Subcutaneous abdominal adipose tissue (tissue), 5 donors: ENCODE measurements around the gene PIK3AP1.

ENCODE experiments used
- H3K27ac ChIP-seq: one replicate; pipeline ENCODE4 v1.7.0; 2013; ENCODE audit warnings: low read depth, mild to moderate bottlenecking, inconsistent platforms, low read length, moderate library complexity
- H3K27me3 ChIP-seq, 5 donors: one replicate each; pipeline ENCODE4 v1.7.0; 2013; ENCODE audit warnings: low read length in 5 of 5, inconsistent platforms in 1 of 5; ENCODE audit not compliant: control insufficient read depth in 5 of 5, insufficient read depth in 4 of 5
- H3K36me3 ChIP-seq, 5 donors: one replicate each; pipeline ENCODE4 v1.7.0; 2013; ENCODE audit warnings: low read length in 5 of 5; ENCODE audit not compliant: control insufficient read depth in 5 of 5, insufficient read depth in 5 of 5
- H3K4me1 ChIP-seq, 5 donors: one replicate each; pipeline ENCODE4 v1.7.0; 2013; ENCODE audit warnings: low read length in 5 of 5, mild to moderate bottlenecking in 3 of 5, moderate library complexity in 1 of 5; ENCODE audit not compliant: control insufficient read depth in 5 of 5, insufficient read depth in 5 of 5
- H3K4me3 ChIP-seq, 5 donors: one replicate each; pipeline ENCODE4 v1.7.0; 2013; ENCODE audit warnings: low read length in 5 of 5, low read depth in 1 of 5
- H3K9ac ChIP-seq, 5 donors: one replicate each; pipeline ENCODE4 v1.7.0; 2013; ENCODE audit warnings: low read length in 5 of 5, mild to moderate bottlenecking in 4 of 5, moderate library complexity in 3 of 5
- H3K9me3 ChIP-seq, 5 donors: one replicate each; pipeline ENCODE4 v1.7.0; 2013; ENCODE audit warnings: low read length in 5 of 5; ENCODE audit not compliant: control insufficient read depth in 5 of 5
- donor health status: healthy.
- donor health status: healthy.
- donor health status: healthy.
- donor health status: healthy.
- donor health status: healthy.

Gene PIK3AP1

GRCh38 chr10:96709525-96709924 is 10.8 kb downstream of the PIK3AP1 start:
- no peaks in the 10 kb centered on the region for H3K36me3 ChIP-seq
- peaks cover 0 to 2% (median 0%) of the 10 kb centered on the region in 5 donors for H3K27me3 ChIP-seq
- no peaks in the 10 kb centered on the region for H3K9me3 ChIP-seq
- no peak overlapping the region for H3K4me3 ChIP-seq
- H3K27ac ChIP-seq, result no peak overlapping the region
- H3K9ac ChIP-seq, result no peak overlapping the region
- peaks cover 0 to 26% (median 0%) of the 10 kb centered on the region in 5 donors for H3K4me1 ChIP-seq

GRCh38 chr10:96708996-96709395 is 11.3 kb downstream of the PIK3AP1 start:
- Histone ChIP-seq H3K4me1 (peaks cover 0 to 26% (median 0%) of the 10 kb centered on the region in 5 donors), H3K36me3 (no peaks in the 10 kb centered on the region)

GRCh38 chr10:96708456-96708855 is 11.9 kb downstream of the PIK3AP1 start:
- Histone ChIP-seq H3K9me3 (no peaks in the 10 kb centered on the region), H3K9ac (no peak overlapping the region), H3K27ac (no peak overlapping the region), H3K36me3 (no peaks in the 10 kb centered on the region), H3K4me3 (no peak overlapping the region), H3K27me3 (peaks cover 0 to 2% (median 0%) of the 10 kb centered on the region in 5 donors), H3K4me1 (peaks cover 0 to 26% (median 0%) of the 10 kb centered on the region in 5 donors)

More at GRCh38 chr10:96708996-96709395, 11.3 kb downstream of the PIK3AP1 start:
- Histone ChIP-seq H3K27ac (no peak overlapping the region), H3K9me3 (no peaks in the 10 kb centered on the region), H3K9ac (no peak overlapping the region), H3K27me3 (peaks cover 0 to 2% (median 0%) of the 10 kb centered on the region in 5 donors), H3K4me3 (no peak overlapping the region)

GRCh38 chr10:96706331-96706853 is 13.9 kb downstream of the PIK3AP1 start:
- no peak overlapping the region for H3K27ac ChIP-seq
- H3K36me3 ChIP-seq, result no peaks in the 10 kb centered on the region
- H3K4me1 ChIP-seq, result peaks cover 0 to 26% (median 0%) of the 10 kb centered on the region in 5 donors

GRCh38 chr10:96705134-96705533 is 15.2 kb downstream of the PIK3AP1 start:
- Histone ChIP-seq H3K9ac (no peak overlapping the region), H3K36me3 (no peaks in the 10 kb centered on the region), H3K4me1 (peaks cover 0 to 28% (median 4%) of the 10 kb centered on the region in 5 donors), H3K27ac (no peak overlapping the region), H3K4me3 (no peak overlapping the region), H3K9me3 (no peaks in the 10 kb centered on the region), H3K27me3 (peaks cover 0 to 2% (median 0%) of the 10 kb centered on the region in 5 donors)

More at GRCh38 chr10:96706331-96706853, 13.9 kb downstream of the PIK3AP1 start:
- Histone ChIP-seq H3K27me3 (peaks cover 0 to 2% (median 0%) of the 10 kb centered on the region in 5 donors), H3K4me3 (no peak overlapping the region), H3K9ac (no peak overlapping the region), H3K9me3 (no peaks in the 10 kb centered on the region)

- Histone ChIP-seq H3K9me3 (no peaks in the 10 kb centered on the region), H3K36me3 (no peaks in the 10 kb centered on the region), H3K27me3 (no peaks in the 10 kb centered on the region), H3K27ac (no peak overlapping the region), H3K4me1 (peaks cover 0 to 27% (median 1%) of the 10 kb centered on the region in 5 donors), H3K9ac (no peak overlapping the region), H3K4me3 (no peak overlapping the region)
Observed at GRCh38 chr10:96704563-96704962, 15.8 kb downstream of the PIK3AP1 start.

GRCh38 chr10:96703358-96703757 is 17.0 kb downstream of the PIK3AP1 start:
- Histone ChIP-seq H3K9me3 (no peaks in the 10 kb centered on the region), H3K36me3 (no peaks in the 10 kb centered on the region), H3K9ac (no peak overlapping the region), H3K27ac (no peak overlapping the region), H3K4me3 (no peak overlapping the region), H3K4me1 (peaks cover 0 to 25% (median 0%) of the 10 kb centered on the region in 5 donors), H3K27me3 (no peaks in the 10 kb centered on the region)

GRCh38 chr10:96701265-96701664 is 19.0 kb downstream of the PIK3AP1 start:
- Histone ChIP-seq H3K9me3 (no peaks in the 10 kb centered on the region), H3K27ac (no peak overlapping the region), H3K4me3 (no peak overlapping the region), H3K27me3 (peaks cover 0 to 3% (median 0%) of the 10 kb centered on the region in 5 donors), H3K36me3 (no peaks in the 10 kb centered on the region), H3K4me1 (peaks cover 0 to 21% (median 0%) of the 10 kb centered on the region in 5 donors), H3K9ac (no peak overlapping the region)

GRCh38 chr10:96700374-96701099 is 19.8 kb downstream of the PIK3AP1 start:
- Histone ChIP-seq H3K4me1 (peaks cover 0 to 20% (median 0%) of the 10 kb centered on the region in 5 donors), H3K36me3 (no peaks in the 10 kb centered on the region), H3K27ac (no peak overlapping the region), H3K4me3 (no peak overlapping the region), H3K9ac (no peak overlapping the region), H3K9me3 (no peaks in the 10 kb centered on the region), H3K27me3 (peaks cover 0 to 3% (median 0%) of the 10 kb centered on the region in 5 donors)

- H3K27ac ChIP-seq, result no peak overlapping the region
- H3K4me1 ChIP-seq, result peaks cover 0 to 12% (median 0%) of the 10 kb centered on the region in 5 donors
- H3K36me3 ChIP-seq, result no peaks in the 10 kb centered on the region
- peaks cover 0 to 3% (median 0%) of the 10 kb centered on the region in 5 donors for H3K27me3 ChIP-seq
- H3K4me3 ChIP-seq, result no peak overlapping the region
- H3K9me3 ChIP-seq, result no peaks in the 10 kb centered on the region
- H3K9ac ChIP-seq, result no peak overlapping the region
Observed at GRCh38 chr10:96699613-96700012, 20.7 kb downstream of the PIK3AP1 start.
